ENCODE data around the gene AK2. TPM values are rescaled to one million over a fixed set of nuclear protein-coding genes. Genes with fewer than 3 reads are reported as not detected.

The AK2 gene
- total and polyA plus RNA-seq, 3 donors from 2014 or later, result 144 to 219 (median 181) TPM

- Histone ChIP-seq H3K27ac (no peak overlapping the region), H3K4me1 (peaks cover 4% of the 10 kb centered on the region), H3K9me3 (no peaks in the 10 kb centered on the region), H3K36me3 (ENCODE audit: low read depth, missing control alignments) (no peaks in the 10 kb centered on the region), H3K4me3 (no peak overlapping the region), H3K27me3 (no peaks in the 10 kb centered on the region)
- intact Hi-C loops (cut with DNase I; ENCODE audit: low total_unique reads), result no loop called here
- WGBS, 2 donors, result 95% methylated on average over 3 of the region's 3 CpGs
- no peak for TF ChIP-seq CTCF (IDR thresholded peaks at IDR 0.05)
- TF ChIP-seq POLR2A (IDR thresholded peaks at IDR 0.05), result no peak
- DNase-seq, result no peak
Measured at GRCh38 chr1:32971576-32971975, 65.1 kb downstream of the AK2 start.

- H3K9me3 ChIP-seq, result no peaks in the 10 kb centered on the region
- 93 to 100% methylated on average over 1 of the region's 1 CpG for WGBS, 2 donors
- intact Hi-C loops (cut with DNase I; ENCODE audit: low total_unique reads), result no loop called here
- H3K4me3 ChIP-seq, result no peak overlapping the region
- TF ChIP-seq CTCF (IDR thresholded peaks at IDR 0.05) (no peak), POLR2A (IDR thresholded peaks at IDR 0.05) (no peak)
- no peaks in the 10 kb centered on the region for H3K36me3 ChIP-seq (ENCODE audit: low read depth, missing control alignments)
- no peak for DNase-seq
- H3K27me3 ChIP-seq, result no peaks in the 10 kb centered on the region
- no peak overlapping the region for H3K27ac ChIP-seq
- peaks cover 4% of the 10 kb centered on the region for H3K4me1 ChIP-seq
Measured at GRCh38 chr1:32971156-32971555, 65.5 kb downstream of the AK2 start.

GRCh38 chr1:32969566-32969965, 67.1 kb downstream of the AK2 start:
- Histone ChIP-seq H3K4me3 (no peak overlapping the region), H3K36me3 (ENCODE audit: low read depth, missing control alignments) (no peaks in the 10 kb centered on the region), H3K27ac (no peak overlapping the region), H3K9me3 (no peaks in the 10 kb centered on the region), H3K27me3 (no peaks in the 10 kb centered on the region), H3K4me1 (peaks cover 12% of the 10 kb centered on the region)
- intact Hi-C loops (cut with DNase I; ENCODE audit: low total_unique reads), result no loop called here
- DNase-seq, result no peak
- no peak for TF ChIP-seq CTCF (IDR thresholded peaks at IDR 0.05)
- no peak for TF ChIP-seq POLR2A (IDR thresholded peaks at IDR 0.05)

GRCh38 chr1:32967888-32968568, 68.7 kb downstream of the AK2 start:
- Histone ChIP-seq H3K4me3 (no peak overlapping the region), H3K4me1 (peaks cover 12% of the 10 kb centered on the region), H3K36me3 (ENCODE audit: low read depth, missing control alignments) (no peaks in the 10 kb centered on the region), H3K27me3 (no peaks in the 10 kb centered on the region), H3K27ac (no peak overlapping the region), H3K9me3 (no peaks in the 10 kb centered on the region)
- TF ChIP-seq CTCF (IDR thresholded peaks at IDR 0.05) (no peak), POLR2A (IDR thresholded peaks at IDR 0.05) (no peak)
- intact Hi-C loops (cut with DNase I; ENCODE audit: low total_unique reads), result no loop called here
- no peak for DNase-seq
- 62 to 65% methylated on average over 4 of the region's 4 CpGs for WGBS, 2 donors

- no peaks in the 10 kb centered on the region for H3K27me3 ChIP-seq
- H3K36me3 ChIP-seq (ENCODE audit: low read depth, missing control alignments), result no peaks in the 10 kb centered on the region
- intact Hi-C loops (cut with DNase I; ENCODE audit: low total_unique reads), result no loop called here
- TF ChIP-seq CTCF (IDR thresholded peaks at IDR 0.05) (no peak), POLR2A (IDR thresholded peaks at IDR 0.05) (no peak)
- DNase-seq, result no peak
- H3K27ac ChIP-seq, result no peak overlapping the region
- H3K4me3 ChIP-seq, result no peak overlapping the region
- H3K4me1 ChIP-seq, result peaks cover 15% of the 10 kb centered on the region
- WGBS, 2 donors, result 63 to 73% methylated on average over 2 of the region's 2 CpGs
- H3K9me3 ChIP-seq, result no peaks in the 10 kb centered on the region
Measured at GRCh38 chr1:32966900-32967299, 69.8 kb downstream of the AK2 start.
